HEK293 (cell line): ENCODE results near the gene GABRR1.

Experiments
- CTCF ChIA-PET: fragments of 350-600 bp; formaldehyde crosslinking; extraction: SDS; loops from one replicate; lab custom pipeline; 2021; ENCODE audit warnings: antibody characterized with exemption; lab: Yijun Ruan, JAX
- POLR2A ChIA-PET: fragments of 300-600 bp; formaldehyde crosslinking; extraction: SDS; loops from one replicate; lab custom pipeline; 2020; ENCODE audit warnings: antibody characterized with exemption, inconsistent platforms; lab: Yijun Ruan, JAX
- H3K27ac ChIP-seq: fragments of 200-500 bp; sonication (Bioruptor generic); 2 replicates; pipeline ENCODE4 v1.5.1; 2014; ENCODE audit warnings: low read depth, low read length, control low read depth, inconsistent platforms; ENCODE audit errors: extremely low read depth
- H3K36me3 ChIP-seq, 2 experiments: fragments of 200-500 bp in 1 of 2; sonication (Bioruptor generic) in 1 of 2; 1 replicate in 1 of 2; 2 replicates in 1 of 2; pipeline ENCODE4 v1.5.1; 2014 to 2017; ENCODE audit warnings: inconsistent platforms in 2 of 2, low read length in 2 of 2; ENCODE audit not compliant: control insufficient read depth in 2 of 2, insufficient read depth in 1 of 2
- H3K4me1 ChIP-seq: fragments of 200-500 bp; sonication (Bioruptor generic); 2 replicates; pipeline ENCODE4 v1.5.1; 2014; ENCODE audit warnings: mild to moderate bottlenecking, low read length, inconsistent platforms; ENCODE audit not compliant: control insufficient read depth, insufficient read depth
- H3K4me3 ChIP-seq: 2 replicates; pipeline ENCODE4 v1.5.1; 2011; ENCODE audit warnings: low read depth, mild to moderate bottlenecking, control low read depth, low read length, moderate library complexity
- H3K9me3 ChIP-seq: fragments of 200-500 bp; sonication (Bioruptor generic); 2 replicates; pipeline ENCODE4 v1.5.1; 2014; ENCODE audit warnings: low read depth, low read length, inconsistent platforms; ENCODE audit not compliant: control insufficient read depth, insufficient read depth
- RBAK ChIP-seq: fragments of 450-650 bp; formaldehyde crosslinking; IDR thresholded peaks from 2 replicates; pipeline ENCODE4 v1.5.1; 2016; ENCODE audit warnings: missing biosample characterization, missing genetic modification characterization
- REPIN1 ChIP-seq: fragments of 450-650 bp; formaldehyde crosslinking; IDR thresholded peaks from 2 replicates; pipeline ENCODE4 v1.5.1; 2017; ENCODE audit warnings: missing biosample characterization, missing genetic modification characterization, low read depth
- TCF7L2 ChIP-seq: IDR thresholded peaks from 2 replicates; pipeline ENCODE4 v1.6.1; 2011; ENCODE audit warnings: low read depth, mild to moderate bottlenecking, inconsistent platforms, low read length, moderate library complexity, borderline replicate concordance
- ZEB2 ChIP-seq: fragments of 450-650 bp; formaldehyde crosslinking; IDR thresholded peaks from 2 replicates; pipeline ENCODE4 v1.5.1; 2016; ENCODE audit warnings: missing biosample characterization, missing genetic modification characterization
- ZFP41 ChIP-seq: fragments of 450-650 bp; formaldehyde crosslinking; IDR thresholded peaks from 2 replicates; pipeline ENCODE4 v1.5.1; 2016; ENCODE audit warnings: missing biosample characterization, missing genetic modification characterization, borderline replicate concordance
- ZNF132 ChIP-seq: fragments of 450-650 bp; formaldehyde crosslinking; IDR thresholded peaks from 2 replicates; pipeline ENCODE4 v1.5.1; 2017; ENCODE audit warnings: missing biosample characterization, missing genetic modification characterization, borderline replicate concordance
- ZNF202 ChIP-seq: fragments of 450-650 bp; formaldehyde crosslinking; IDR thresholded peaks from 2 replicates; pipeline ENCODE4 v1.5.1; 2016; ENCODE audit warnings: missing biosample characterization, missing genetic modification characterization, borderline replicate concordance
- ZNF248 ChIP-seq: fragments of 450-650 bp; formaldehyde crosslinking; IDR thresholded peaks from 2 replicates; pipeline ENCODE4 v1.5.1; 2017; ENCODE audit warnings: missing biosample characterization, missing genetic modification characterization
- ZNF423 ChIP-seq: fragments of 450-650 bp; formaldehyde crosslinking; IDR thresholded peaks from 2 replicates; pipeline ENCODE4 v1.5.1; 2016; ENCODE audit warnings: missing biosample characterization, missing genetic modification characterization
- ZNF510 ChIP-seq: fragments of 450-650 bp; formaldehyde crosslinking; IDR thresholded peaks from 2 replicates; pipeline ENCODE4 v1.5.1; 2018; ENCODE audit warnings: mild to moderate bottlenecking, missing genetic modification characterization, missing biosample characterization; ENCODE audit not compliant: insufficient replicate concordance
- ZNF561 ChIP-seq: fragments of 450-650 bp; IDR thresholded peaks from 2 replicates; pipeline ENCODE4 v1.5.1; 2018; ENCODE audit warnings: missing biosample characterization, missing genetic modification characterization, borderline replicate concordance
- ZNF600 ChIP-seq: fragments of 450-650 bp; formaldehyde crosslinking; IDR thresholded peaks from 2 replicates; pipeline ENCODE4 v1.5.1; 2016; ENCODE audit warnings: missing biosample characterization, missing genetic modification characterization
- ZNF645 ChIP-seq: fragments of 450-650 bp; formaldehyde crosslinking; IDR thresholded peaks from 2 replicates; pipeline ENCODE4; 2016; ENCODE audit warnings: missing biosample characterization, missing genetic modification characterization
- ZNF654 ChIP-seq: fragments of 450-650 bp; formaldehyde crosslinking; IDR thresholded peaks from 2 replicates; pipeline ENCODE4 v1.5.1; 2016; ENCODE audit warnings: low read depth, missing biosample characterization, missing genetic modification characterization
- ZNF658 ChIP-seq: fragments of 450-650 bp; formaldehyde crosslinking; IDR thresholded peaks from 2 replicates; pipeline ENCODE4; 2016; ENCODE audit warnings: missing biosample characterization, missing genetic modification characterization
- ZNF664 ChIP-seq: fragments of 450-650 bp; formaldehyde crosslinking; IDR thresholded peaks from 2 replicates; pipeline ENCODE4 v1.5.1; 2016; ENCODE audit warnings: missing biosample characterization, missing genetic modification characterization
- ZNF785 ChIP-seq: fragments of 450-650 bp; formaldehyde crosslinking; IDR thresholded peaks from 2 replicates; pipeline ENCODE4 v1.5.1; 2016; ENCODE audit warnings: missing biosample characterization, missing genetic modification characterization
- ZSCAN4 ChIP-seq: fragments of 450-650 bp; formaldehyde crosslinking; IDR thresholded peaks from 2 replicates; pipeline ENCODE4 v1.5.1; 2017; ENCODE audit warnings: missing biosample characterization, missing genetic modification characterization
- TF ChIP-seq, protein P1 (sequence below): fragments of 450-650 bp; formaldehyde crosslinking; IDR thresholded peaks from 2 replicates; pipeline ENCODE4 v1.5.1; 2016; ENCODE audit warnings: missing biosample characterization, missing genetic modification characterization, borderline replicate concordance
- TF ChIP-seq, protein P2 (sequence below): fragments of 450-650 bp; formaldehyde crosslinking; IDR thresholded peaks from 2 replicates; pipeline ENCODE4 v1.5.1; 2017; ENCODE audit warnings: missing biosample characterization, missing genetic modification characterization
- TF ChIP-seq, protein P3 (sequence below): fragments of 450-650 bp; formaldehyde crosslinking; IDR thresholded peaks from 2 replicates; pipeline ENCODE4 v1.5.1; 2016; ENCODE audit warnings: missing biosample characterization, missing genetic modification characterization
- TF ChIP-seq, protein P4 (sequence below): fragments of 450-650 bp; formaldehyde crosslinking; IDR thresholded peaks from 2 replicates; pipeline ENCODE4 v1.5.1; 2016; ENCODE audit warnings: missing biosample characterization, missing genetic modification characterization, low read depth

Gene GABRR1

GRCh38 chr6:89250239-89250638 is 33.1 kb upstream of the GABRR1 start (continued):
- TF ChIP-seq ZSCAN4 (tag by site-specific recombination) (no peak), ZNF785 (no peak), ZNF561 (tag by site-specific recombination) (no peak), ZNF423 (tag by site-specific recombination) (no peak), ZFP41 (no peak), RBAK (tag by site-specific recombination) (no peak), ZNF664 (no peak)
- TF ChIP-seq, protein P1, sequence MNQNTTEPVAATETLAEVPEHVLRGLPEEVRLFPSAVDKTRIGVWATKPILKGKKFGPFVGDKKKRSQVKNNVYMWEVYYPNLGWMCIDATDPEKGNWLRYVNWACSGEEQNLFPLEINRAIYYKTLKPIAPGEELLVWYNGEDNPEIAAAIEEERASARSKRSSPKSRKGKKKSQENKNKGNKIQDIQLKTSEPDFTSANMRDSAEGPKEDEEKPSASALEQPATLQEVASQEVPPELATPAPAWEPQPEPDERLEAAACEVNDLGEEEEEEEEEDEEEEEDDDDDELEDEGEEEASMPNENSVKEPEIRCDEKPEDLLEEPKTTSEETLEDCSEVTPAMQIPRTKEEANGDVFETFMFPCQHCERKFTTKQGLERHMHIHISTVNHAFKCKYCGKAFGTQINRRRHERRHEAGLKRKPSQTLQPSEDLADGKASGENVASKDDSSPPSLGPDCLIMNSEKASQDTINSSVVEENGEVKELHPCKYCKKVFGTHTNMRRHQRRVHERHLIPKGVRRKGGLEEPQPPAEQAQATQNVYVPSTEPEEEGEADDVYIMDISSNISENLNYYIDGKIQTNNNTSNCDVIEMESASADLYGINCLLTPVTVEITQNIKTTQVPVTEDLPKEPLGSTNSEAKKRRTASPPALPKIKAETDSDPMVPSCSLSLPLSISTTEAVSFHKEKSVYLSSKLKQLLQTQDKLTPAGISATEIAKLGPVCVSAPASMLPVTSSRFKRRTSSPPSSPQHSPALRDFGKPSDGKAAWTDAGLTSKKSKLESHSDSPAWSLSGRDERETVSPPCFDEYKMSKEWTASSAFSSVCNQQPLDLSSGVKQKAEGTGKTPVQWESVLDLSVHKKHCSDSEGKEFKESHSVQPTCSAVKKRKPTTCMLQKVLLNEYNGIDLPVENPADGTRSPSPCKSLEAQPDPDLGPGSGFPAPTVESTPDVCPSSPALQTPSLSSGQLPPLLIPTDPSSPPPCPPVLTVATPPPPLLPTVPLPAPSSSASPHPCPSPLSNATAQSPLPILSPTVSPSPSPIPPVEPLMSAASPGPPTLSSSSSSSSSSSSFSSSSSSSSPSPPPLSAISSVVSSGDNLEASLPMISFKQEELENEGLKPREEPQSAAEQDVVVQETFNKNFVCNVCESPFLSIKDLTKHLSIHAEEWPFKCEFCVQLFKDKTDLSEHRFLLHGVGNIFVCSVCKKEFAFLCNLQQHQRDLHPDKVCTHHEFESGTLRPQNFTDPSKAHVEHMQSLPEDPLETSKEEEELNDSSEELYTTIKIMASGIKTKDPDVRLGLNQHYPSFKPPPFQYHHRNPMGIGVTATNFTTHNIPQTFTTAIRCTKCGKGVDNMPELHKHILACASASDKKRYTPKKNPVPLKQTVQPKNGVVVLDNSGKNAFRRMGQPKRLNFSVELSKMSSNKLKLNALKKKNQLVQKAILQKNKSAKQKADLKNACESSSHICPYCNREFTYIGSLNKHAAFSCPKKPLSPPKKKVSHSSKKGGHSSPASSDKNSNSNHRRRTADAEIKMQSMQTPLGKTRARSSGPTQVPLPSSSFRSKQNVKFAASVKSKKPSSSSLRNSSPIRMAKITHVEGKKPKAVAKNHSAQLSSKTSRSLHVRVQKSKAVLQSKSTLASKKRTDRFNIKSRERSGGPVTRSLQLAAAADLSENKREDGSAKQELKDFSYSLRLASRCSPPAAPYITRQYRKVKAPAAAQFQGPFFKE (tag by site-specific recombination): no peak
- TF ChIP-seq, protein P2, sequence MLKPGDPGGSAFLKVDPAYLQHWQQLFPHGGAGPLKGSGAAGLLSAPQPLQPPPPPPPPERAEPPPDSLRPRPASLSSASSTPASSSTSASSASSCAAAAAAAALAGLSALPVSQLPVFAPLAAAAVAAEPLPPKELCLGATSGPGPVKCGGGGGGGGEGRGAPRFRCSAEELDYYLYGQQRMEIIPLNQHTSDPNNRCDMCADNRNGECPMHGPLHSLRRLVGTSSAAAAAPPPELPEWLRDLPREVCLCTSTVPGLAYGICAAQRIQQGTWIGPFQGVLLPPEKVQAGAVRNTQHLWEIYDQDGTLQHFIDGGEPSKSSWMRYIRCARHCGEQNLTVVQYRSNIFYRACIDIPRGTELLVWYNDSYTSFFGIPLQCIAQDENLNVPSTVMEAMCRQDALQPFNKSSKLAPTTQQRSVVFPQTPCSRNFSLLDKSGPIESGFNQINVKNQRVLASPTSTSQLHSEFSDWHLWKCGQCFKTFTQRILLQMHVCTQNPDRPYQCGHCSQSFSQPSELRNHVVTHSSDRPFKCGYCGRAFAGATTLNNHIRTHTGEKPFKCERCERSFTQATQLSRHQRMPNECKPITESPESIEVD (tag by site-specific recombination): no peak
- TF ChIP-seq, all 188 proteins: peak for 0

GRCh38 chr6:89244241-89244985 is 27.3 kb upstream of the GABRR1 start:
- POLR2A ChIA-PET: interaction anchor here (0.6 kb wide), 1 partner anchor 121 kb away, joined by 7 read pairs; no protein-coding TSS in a partner anchor
- no peak overlapping the region for H3K4me3 ChIP-seq
- H3K36me3 ChIP-seq: no peaks in the 10 kb centered on the region
- CTCF ChIA-PET: interaction anchor here (0.8 to 7.6 kb wide), 10 partner anchors 12 to 261 kb away, joined by 3 to 108 read pairs (median 4); no protein-coding TSS in a partner anchor
- no peak overlapping the region for H3K27ac ChIP-seq
- no peaks in the 10 kb centered on the region for H3K9me3 ChIP-seq
- H3K4me1 ChIP-seq: no peaks in the 10 kb centered on the region
- TF ChIP-seq ZNF132 (no peak), ZNF645 (tag by site-specific recombination) (no peak), TCF7L2 (no peak), ZNF600 (tag by site-specific recombination) (no peak), ZNF248 (tag by site-specific recombination) (no peak), REPIN1 (tag by site-specific recombination) (no peak), ZNF658 (no peak), RBAK (tag by site-specific recombination) (no peak), ZNF202 (tag by site-specific recombination) (no peak), ZNF510 (tag by site-specific recombination) (no peak), ZEB2 (tag by site-specific recombination) (no peak), ZNF654 (tag by site-specific recombination) (no peak)
- TF ChIP-seq, protein P3, sequence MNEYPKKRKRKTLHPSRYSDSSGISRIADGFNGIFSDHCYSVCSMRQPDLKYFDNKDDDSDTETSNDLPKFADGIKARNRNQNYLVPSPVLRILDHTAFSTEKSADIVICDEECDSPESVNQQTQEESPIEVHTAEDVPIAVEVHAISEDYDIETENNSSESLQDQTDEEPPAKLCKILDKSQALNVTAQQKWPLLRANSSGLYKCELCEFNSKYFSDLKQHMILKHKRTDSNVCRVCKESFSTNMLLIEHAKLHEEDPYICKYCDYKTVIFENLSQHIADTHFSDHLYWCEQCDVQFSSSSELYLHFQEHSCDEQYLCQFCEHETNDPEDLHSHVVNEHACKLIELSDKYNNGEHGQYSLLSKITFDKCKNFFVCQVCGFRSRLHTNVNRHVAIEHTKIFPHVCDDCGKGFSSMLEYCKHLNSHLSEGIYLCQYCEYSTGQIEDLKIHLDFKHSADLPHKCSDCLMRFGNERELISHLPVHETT (tag by site-specific recombination): no peak
- TF ChIP-seq, protein P4, sequence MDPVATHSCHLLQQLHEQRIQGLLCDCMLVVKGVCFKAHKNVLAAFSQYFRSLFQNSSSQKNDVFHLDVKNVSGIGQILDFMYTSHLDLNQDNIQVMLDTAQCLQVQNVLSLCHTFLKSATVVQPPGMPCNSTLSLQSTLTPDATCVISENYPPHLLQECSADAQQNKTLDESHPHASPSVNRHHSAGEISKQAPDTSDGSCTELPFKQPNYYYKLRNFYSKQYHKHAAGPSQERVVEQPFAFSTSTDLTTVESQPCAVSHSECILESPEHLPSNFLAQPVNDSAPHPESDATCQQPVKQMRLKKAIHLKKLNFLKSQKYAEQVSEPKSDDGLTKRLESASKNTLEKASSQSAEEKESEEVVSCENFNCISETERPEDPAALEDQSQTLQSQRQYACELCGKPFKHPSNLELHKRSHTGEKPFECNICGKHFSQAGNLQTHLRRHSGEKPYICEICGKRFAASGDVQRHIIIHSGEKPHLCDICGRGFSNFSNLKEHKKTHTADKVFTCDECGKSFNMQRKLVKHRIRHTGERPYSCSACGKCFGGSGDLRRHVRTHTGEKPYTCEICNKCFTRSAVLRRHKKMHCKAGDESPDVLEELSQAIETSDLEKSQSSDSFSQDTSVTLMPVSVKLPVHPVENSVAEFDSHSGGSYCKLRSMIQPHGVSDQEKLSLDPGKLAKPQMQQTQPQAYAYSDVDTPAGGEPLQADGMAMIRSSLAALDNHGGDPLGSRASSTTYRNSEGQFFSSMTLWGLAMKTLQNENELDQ (tag by site-specific recombination): no peak
